Esophagus squamous epithelium (tissue), 4 donors: ENCODE measurements around the gene TAF1L.

ENCODE experiments used
- CTCF ChIP-seq, 6 experiments: fragments of 450-650 bp in 4 of 6; fragments of 200-600 bp in 2 of 6; sonication (generic) in 2 of 6; IDR thresholded peaks; one replicate each; pipeline ENCODE4 v1.5.1; 2016 to 2019; ENCODE audit warnings: antibody characterized with exemption in 6 of 6, mild to moderate bottlenecking in 4 of 6, moderate library complexity in 4 of 6
- POLR2A ChIP-seq, 4 donors: fragments of 450-650 bp; IDR thresholded peaks; one replicate each; pipeline ENCODE4 v1.6.1; 2017; ENCODE audit warnings: antibody characterized with exemption in 4 of 4, mild to moderate bottlenecking in 4 of 4, moderate library complexity in 3 of 4

- TF ChIP-seq POLR2A (IDR thresholded peaks at IDR 0.05) (no peak), CTCF (IDR thresholded peaks at IDR 0.05) (no peak)
These were observed 29.6 kb upstream of the TAF1L start for GRCh38 chr9:32665101-32665500.
